GM12892 (cell line): ENCODE data around the gene MRPS27.

Experiments
- POLR2A ChIP-seq: IDR thresholded peaks from 2 replicates; pipeline ENCODE4 v1.6.1; 2011; ENCODE audit warnings: low read depth, low read length, control low read depth
- TAF1 ChIP-seq: IDR thresholded peaks from 2 replicates; pipeline ENCODE4 v1.6.1; 2011; ENCODE audit warnings: low read depth, mild to moderate bottlenecking, control low read depth, low read length, borderline replicate concordance

GRCh38 chr5:72179028-72179815, 140.8 kb downstream of the MRPS27 start:
- TF ChIP-seq POLR2A (no peak), TAF1 (no peak)
